Type B pancreatic cell (in vitro differentiated cells): ENCODE measurements around the gene MRPS9. TPM values are rescaled to one million over a fixed set of nuclear protein-coding genes. Genes with fewer than 3 reads are reported as not detected.

Experiments used
- DNase-seq: peaks from one replicate; pipeline ENCODE4 v3.0.0; 2021; ENCODE audit warnings: mixed read lengths; ENCODE audit not compliant: unreplicated experiment; ENCODE audit errors: extremely low spot score
- H3K27ac Mint-ChIP-seq: 2 replicates; pipeline ENCODE4 v1.8.0; 2021; ENCODE audit warnings: mild to moderate bottlenecking, mixed read lengths
- H3K27me3 Mint-ChIP-seq: 2 replicates; pipeline ENCODE4 v1.8.0; 2021; ENCODE audit warnings: mixed read lengths
- H3K36me3 Mint-ChIP-seq: 2 replicates; pipeline ENCODE4 v1.8.0; 2021; ENCODE audit warnings: mixed read lengths
- H3K4me1 Mint-ChIP-seq: one replicate; pipeline ENCODE4 v1.8.0; 2021; ENCODE audit warnings: mixed read lengths; ENCODE audit not compliant: unreplicated experiment
- H3K4me3 Mint-ChIP-seq: 2 replicates; pipeline ENCODE4 v1.8.0; 2021; ENCODE audit warnings: mild to moderate bottlenecking, mixed read lengths
- H3K9me3 Mint-ChIP-seq: 2 replicates; pipeline ENCODE4 v1.8.0; 2021; ENCODE audit warnings: mixed read lengths
- CTCF ChIP-seq: fragments of 200-600 bp; sonication (generic); conservative IDR thresholded peaks from 2 replicates; pipeline ENCODE4 v1.5.0; 2021; ENCODE audit warnings: antibody characterized with exemption, mild to moderate bottlenecking
- total RNA-seq: library from RNA; stranded (reverse); gene quantifications from 2 replicates; pipeline ENCODE4 v1.2.1, GENCODE V29; 2021; ENCODE audit warnings: low replicate concordance

MRPS9 gene
- total RNA-seq, 1 donor from 2014 or later, result 33.6 TPM

DNA sequence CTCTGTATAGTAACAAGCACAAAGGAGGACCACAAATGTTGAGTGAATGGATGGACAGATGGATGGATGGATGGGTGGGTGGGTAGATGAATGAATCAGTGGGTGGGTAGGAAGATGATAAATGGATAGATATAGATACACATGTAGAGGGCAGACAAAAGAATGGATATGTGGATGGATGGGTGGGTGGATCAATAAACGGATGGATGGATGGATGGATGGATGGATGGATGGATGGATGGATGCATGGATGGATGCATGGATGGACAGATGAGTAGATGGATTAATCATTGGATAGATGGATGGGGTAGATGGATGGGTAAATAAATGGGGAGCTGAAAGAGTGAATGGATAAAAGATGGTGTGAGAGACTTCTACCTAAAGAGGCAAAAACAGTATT lies 111.4 kb downstream of the MRPS9 start:
- H3K27ac Mint-ChIP-seq, result no peak overlapping the region
- peaks cover 9% of the 10 kb centered on the region for H3K36me3 Mint-ChIP-seq
- TF ChIP-seq CTCF, result no peak
- H3K9me3 Mint-ChIP-seq, result no peaks in the 10 kb centered on the region
- peaks cover 12% of the 10 kb centered on the region for H3K27me3 Mint-ChIP-seq
- DNase-seq, result no peak
- no peak overlapping the region for H3K4me3 Mint-ChIP-seq
- peaks cover 7% of the 10 kb centered on the region for H3K4me1 Mint-ChIP-seq

Other genes with a start within 250 kb of the MRPS9 start
- 0.14 and 2.1 TPM in 2 replicates for gene POU3F3, start 184.0 kb upstream of the MRPS9 start, total RNA-seq
- not detected in 2 replicates for gene GPR45, start 203.7 kb downstream of the MRPS9 start, total RNA-seq